K562 (cell line): ENCODE measurements around the gene CST4. TPM values are rescaled to one million over a fixed set of nuclear protein-coding genes. Genes with fewer than 3 reads are reported as not detected.

Experiments used
- ATAC-seq: fragments of 200-7000 bp; cut with Tn5 transposase; 3 replicates; pipeline ENCODE4 v1.9.1; 2020; ENCODE audit warnings: moderate library complexity
- BruUV-seq: library from RNA; stranded (reverse); fragments of 400-500 nt; replicated peaks from 2 replicates; lab custom pipeline; 2021; lab: Mats Ljungman, UMichigan
- CTCF ChIA-PET: fragments of 300-600 bp; formaldehyde crosslinking; extraction: SDS; loops from one replicate; lab custom pipeline; 2021; ENCODE audit warnings: low intra/inter-chr PET ratio; lab: Yijun Ruan, JAX
- POLR2A ChIA-PET: fragments of 300-600, 350-650 bp; sonication (Branson Sonifier 250); formaldehyde crosslinking; extraction: SDS; loops from one replicate; lab custom pipeline; 2021; ENCODE audit warnings: antibody characterized with exemption, inconsistent platforms; lab: Yijun Ruan, JAX
- DNase-seq, 4 experiments: peaks; one replicate each; pipeline versions ENCODE4 v3.0.0 to v3.0.0-alpha.2; 2011 to 2018; ENCODE audit warnings: low spot score in 3 of 4, mixed read lengths in 3 of 4; ENCODE audit errors: extremely low read depth in 1 of 4
- FAIRE-seq: peaks from 2 replicates; lab custom pipeline; 2011; peaks lifted over from hg19 to GRCh38; lab: Jason Lieb, UNC
- H2AFZ ChIP-seq: 2 replicates; pipeline ENCODE4 v1.6.0; 2011; ENCODE audit warnings: low read depth, low read length, control low read depth, inconsistent platforms
- H3K27ac ChIP-seq: fragments of 200-600 bp; 3 replicates; pipeline ENCODE4 v1.8.0; 2011; ENCODE audit warnings: low read depth, mild to moderate bottlenecking, control low read depth, inconsistent platforms, low read length, moderate library complexity, mixed read lengths; ENCODE audit errors: extremely low read depth
- H3K27me3 ChIP-seq, 2 experiments: fragments of 300-600 bp in 1 of 2; 2 replicates in 1 of 2; 3 replicates in 1 of 2; pipeline versions ENCODE4 v1.6.0 to v1.8.0; 2011; ENCODE audit warnings: inconsistent platforms in 2 of 2, low read length in 2 of 2, mild to moderate bottlenecking in 1 of 2, mixed read lengths in 1 of 2, moderate library complexity in 1 of 2; ENCODE audit not compliant: control insufficient read depth in 2 of 2, insufficient read depth in 2 of 2
- H3K36me3 ChIP-seq: fragments of 300-600 bp; 3 replicates; pipeline ENCODE4 v1.8.0; 2011; ENCODE audit warnings: mild to moderate bottlenecking, low read length, inconsistent platforms; ENCODE audit not compliant: control insufficient read depth, insufficient read depth
- H3K4me1 ChIP-seq, 2 experiments: fragments of 200-600 bp in 1 of 2; replicated peaks in 1 of 2; 2 replicates in 1 of 2; 3 replicates in 1 of 2; pipeline versions ENCODE4 v1.5.1 to v1.8.0; 2011; ENCODE audit warnings: inconsistent platforms in 2 of 2, low read length in 2 of 2, mild to moderate bottlenecking in 1 of 2, mixed read lengths in 1 of 2, moderate library complexity in 1 of 2; ENCODE audit not compliant: control insufficient read depth in 2 of 2, insufficient read depth in 2 of 2
- H3K4me2 ChIP-seq: 2 replicates; pipeline ENCODE4 v1.6.1; 2011; ENCODE audit warnings: low read length, control low read depth, inconsistent platforms, mixed read lengths; ENCODE audit not compliant: insufficient read depth
- H3K4me3 ChIP-seq: fragments of 200-600 bp; sonication (generic), shearing (Covaris generic); 2 replicates; pipeline ENCODE4 v1.5.1; 2016; ENCODE audit warnings: control low read depth, inconsistent platforms
- H3K79me2 ChIP-seq: fragments of 200-600 bp; 3 replicates; pipeline ENCODE4 v1.8.0; 2011; ENCODE audit warnings: low read length, inconsistent platforms; ENCODE audit not compliant: control insufficient read depth, insufficient read depth
- H3K9ac ChIP-seq, 2 experiments: 2 replicates each; pipeline versions ENCODE4 v1.6.0 to v1.6.1; 2011; ENCODE audit warnings: low read depth in 2 of 2, low read length in 2 of 2, control low read depth in 1 of 2, inconsistent platforms in 1 of 2, mild to moderate bottlenecking in 1 of 2, mixed read lengths in 1 of 2; ENCODE audit not compliant: insufficient read depth in 1 of 2
- H3K9me1 ChIP-seq: one replicate; pipeline ENCODE4 v1.6.0; 2011; ENCODE audit warnings: inconsistent platforms, mild to moderate bottlenecking, low read length, moderate library complexity; ENCODE audit not compliant: control insufficient read depth, insufficient read depth
- H3K9me3 ChIP-seq: replicated peaks from 2 replicates; pipeline ENCODE4 v1.5.1; 2011; ENCODE audit warnings: low read depth, low read length, inconsistent platforms; ENCODE audit not compliant: control insufficient read depth, insufficient read depth
- H4K20me1 ChIP-seq: replicated peaks from 2 replicates; pipeline ENCODE4 v1.6.1; 2011; ENCODE audit warnings: low read length, inconsistent platforms, mixed read lengths; ENCODE audit not compliant: control insufficient read depth, insufficient read depth
- CEBPG ChIP-seq, 3 experiments: fragments of 200-800 bp in 1 of 3; sonication (Bioruptor generic) in 1 of 3; sonication (generic) in 1 of 3; formaldehyde crosslinking in 1 of 3; IDR thresholded peaks in 2 of 3; conservative IDR thresholded peaks in 1 of 3; 2 replicates each; pipeline versions ENCODE4 v1.6.1 to v1.8.0; 2016 to 2022; ENCODE audit warnings: missing compliant biosample characterization in 2 of 3, missing genetic modification characterization in 2 of 3, mild to moderate bottlenecking in 1 of 3, missing genetic modification reagents in 1 of 3
- DDX20 ChIP-seq: fragments of 450-650 bp; IDR thresholded peaks from 2 replicates; pipeline ENCODE4 v1.6.1; 2016; ENCODE audit warnings: missing genetic modification characterization, low read depth, mild to moderate bottlenecking, missing compliant biosample characterization, moderate library complexity
- FOSL1 ChIP-seq: fragments of 200-800 bp; sonication (Bioruptor generic); conservative IDR thresholded peaks from 2 replicates; pipeline ENCODE4 v1.6.1; 2016; ENCODE audit warnings: missing genetic modification characterization, missing compliant biosample characterization
- RBM14 ChIP-seq: fragments of 200-400 bp; formaldehyde crosslinking; IDR thresholded peaks from 2 replicates; pipeline ENCODE4 v1.6.1; 2018; ENCODE audit warnings: low read depth, mild to moderate bottlenecking, low read length, moderate library complexity, borderline replicate concordance; ENCODE audit not compliant: insufficient read depth
- REST ChIP-seq, 2 experiments: fragments of 450-650 bp; formaldehyde crosslinking in 1 of 2; IDR thresholded peaks; 2 replicates each; pipeline versions ENCODE4 v1.4.0 to v1.6.1; 2014 to 2020; ENCODE audit warnings: mild to moderate bottlenecking in 2 of 2, borderline replicate concordance in 1 of 2, low read depth in 1 of 2
- UBTF ChIP-seq, 2 experiments: IDR thresholded peaks; 2 replicates each; pipeline ENCODE4 v1.6.1; 2012; ENCODE audit warnings: improper control_type of control experiment in 2 of 2, low read depth in 2 of 2, low read length in 2 of 2, borderline replicate concordance in 1 of 2
- ZNF583 ChIP-seq: fragments of 250-450 bp; sonication (Bioruptor Pico); IDR thresholded peaks from 2 replicates; pipeline ENCODE4 v1.4.0; 2020
- ZNF584 ChIP-seq: fragments of 200-800 bp; sonication (Bioruptor generic); IDR thresholded peaks from 2 replicates; pipeline ENCODE4 v1.6.1; 2016; ENCODE audit warnings: low read depth, mild to moderate bottlenecking, missing genetic modification characterization, missing compliant biosample characterization
- WGBS: fragments of 100-300 bp; shearing (Covaris generic); methylation state at CpG from one replicate; pipeline ENCODE4 v1.1.6; 2016; ENCODE audit warnings: low coverage, mixed read lengths; ENCODE audit not compliant: insufficient coverage; ENCODE audit errors: missing lambda C conversion rate; 5-methylcytosine and 5-hydroxymethylcytosine counted together
- in situ Hi-C: fragments of 300-500 bp; cut with MboI; formaldehyde crosslinking; loops from 4 replicates; pipeline ENCODE4 v1.15.0; 2018; ENCODE audit warnings: inconsistent platforms, mixed read lengths
- intact Hi-C: fragments of 100-400 bp; cut with micrococcal nuclease; formaldehyde crosslinking; loops from 2 replicates; pipeline ENCODE4 v1.14.2; 2022
- polyA plus RNA-seq, 8 experiments: library from polyadenylated mRNA; depleted of rRNA in 4 of 8; stranded (reverse) in 5 of 8; unstranded in 3 of 8; fragments of >200 nt; fragmentation: Nextera tagmentation in 2 of 8; fragmentation: Illumina TruSeq in 1 of 8; extraction: Ambion mirVana in 2 of 8; extraction: Trizol in 1 of 8; gene quantifications; 2 replicates each; pipeline versions ENCODE4 v1.2.1 to v1.2.3, GENCODE V29; 2011 to 2014; ENCODE audit warnings: inconsistent platforms in 1 of 8, missing spikeins in 1 of 8
- total RNA-seq, 7 experiments: library from RNA; depleted of rRNA in 6 of 7; stranded (reverse); fragments of >200 nt in 6 of 7; fragmentation: Illumina TruSeq in 2 of 7; extraction: Trizol in 2 of 7; gene quantifications; 2 replicates each; pipeline versions ENCODE4 v1.2.1 to v1.2.3, GENCODE V29; 2011 to 2021; ENCODE audit warnings: low replicate concordance in 1 of 7

CST4 gene
- total and polyA plus RNA-seq, 9 of the 15 experiments (the other 6 are each of a cell fraction or from before 2014, with no cell fraction given) = not detected

- Histone ChIP-seq H3K4me3 (no peak overlapping the region), H3K4me1 (no peaks in the 10 kb centered on the region), H3K36me3 (no peaks in the 10 kb centered on the region), H3K79me2 (no peaks in the 10 kb centered on the region), H3K4me2 (no peak overlapping the region), H3K27me3 (no peaks in the 10 kb centered on the region), H4K20me1 (no peaks in the 10 kb centered on the region), H3K9me3 (no peaks in the 10 kb centered on the region), H3K27ac (no peak overlapping the region), H2AFZ (no peak overlapping the region), H3K9ac (no peak overlapping the region), H3K9me1 (no peaks in the 10 kb centered on the region)
- intact Hi-C loops = no loop called here
- in situ Hi-C loops = loop anchor here (5.0 kb wide), 1 partner anchor 1249 kb away; no protein-coding TSS in a partner anchor
- ChIA-PET CTCF (interaction anchor here (1.3 kb wide), 1 partner anchor 327 kb away, joined by 4 read pairs; no protein-coding TSS in a partner anchor), POLR2A (interaction anchor here (0.5 kb wide), 1 partner anchor 60 kb away, joined by 3 read pairs; no protein-coding TSS in a partner anchor)
- no TSS peak for BruUV-seq
- peak; percentile 57 to 69 (median 61) for DNase-seq
- FAIRE-seq = peak; percentile 85
- WGBS = 0% methylated on average over 3 of the region's 4 CpGs
- peak; percentile 96 for ATAC-seq
- TF ChIP-seq UBTF (IDR thresholded peaks at IDR 0.05; ENCODE audit: borderline replicate concordance in 1 of 2, low read depth in 2 of 2, low read length in 2 of 2) (no peak), DDX20 (tag) (no peak), RBM14 (no peak), CEBPG (CRISPR knock-in tag; IDR thresholded peaks at IDR 0.05) (no peak), CEBPG (tag; conservative IDR thresholded peaks at IDR 0.05 in 1 of 2, IDR thresholded peaks at IDR 0.05 in 1 of 2) (no peak), ZNF584 (CRISPR knock-in tag) (no peak), REST (IDR thresholded peaks at IDR 0.05; ENCODE audit: borderline replicate concordance) (peak; percentile 11; the same call in 1 of the 2 replicates), REST (CRISPR knock-in tag; IDR thresholded peaks at IDR 0.05; ENCODE audit: low read depth) (no peak), FOSL1 (no peak), ZNF583 (no peak)
Measured at GRCh38 chr20:23668477-23668951, 20.3 kb downstream of the CST4 start.
